Measurements from ENCODE around the gene IL1RL2.

Gene IL1RL2

DNA sequence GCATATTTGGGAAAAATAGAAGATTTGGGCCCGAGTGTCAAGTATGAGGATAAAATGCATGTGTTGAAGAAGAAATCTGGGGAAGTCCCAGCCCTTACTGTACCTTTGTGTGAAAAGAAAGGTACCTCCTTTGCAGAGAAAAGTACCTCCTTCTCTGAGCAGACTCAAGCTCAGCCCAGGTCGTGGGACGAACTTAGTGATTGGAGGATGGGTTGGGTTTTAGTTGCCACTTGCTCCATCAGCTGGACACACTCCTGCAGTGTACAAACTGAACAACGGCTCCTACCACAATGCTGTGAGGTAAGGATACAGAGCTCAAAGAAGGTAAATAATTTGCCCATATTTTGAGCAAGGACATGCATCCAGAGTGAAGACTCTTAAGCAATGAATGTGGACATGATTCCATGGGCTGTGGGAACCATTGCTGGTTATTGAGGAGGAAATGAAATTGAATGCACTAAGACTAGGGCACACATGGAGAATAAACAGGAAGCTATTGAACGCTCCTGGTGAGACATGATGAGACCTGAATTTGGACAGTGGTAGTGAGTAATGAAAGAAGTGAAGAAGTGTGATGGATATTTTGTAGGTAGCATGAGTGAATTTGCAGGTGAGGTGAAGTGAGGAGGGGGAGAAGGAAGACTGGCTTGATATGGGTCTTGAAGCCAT is 74.8 kb downstream of the IL1RL2 start:
- TF ChIP-seq, protein P1, sequence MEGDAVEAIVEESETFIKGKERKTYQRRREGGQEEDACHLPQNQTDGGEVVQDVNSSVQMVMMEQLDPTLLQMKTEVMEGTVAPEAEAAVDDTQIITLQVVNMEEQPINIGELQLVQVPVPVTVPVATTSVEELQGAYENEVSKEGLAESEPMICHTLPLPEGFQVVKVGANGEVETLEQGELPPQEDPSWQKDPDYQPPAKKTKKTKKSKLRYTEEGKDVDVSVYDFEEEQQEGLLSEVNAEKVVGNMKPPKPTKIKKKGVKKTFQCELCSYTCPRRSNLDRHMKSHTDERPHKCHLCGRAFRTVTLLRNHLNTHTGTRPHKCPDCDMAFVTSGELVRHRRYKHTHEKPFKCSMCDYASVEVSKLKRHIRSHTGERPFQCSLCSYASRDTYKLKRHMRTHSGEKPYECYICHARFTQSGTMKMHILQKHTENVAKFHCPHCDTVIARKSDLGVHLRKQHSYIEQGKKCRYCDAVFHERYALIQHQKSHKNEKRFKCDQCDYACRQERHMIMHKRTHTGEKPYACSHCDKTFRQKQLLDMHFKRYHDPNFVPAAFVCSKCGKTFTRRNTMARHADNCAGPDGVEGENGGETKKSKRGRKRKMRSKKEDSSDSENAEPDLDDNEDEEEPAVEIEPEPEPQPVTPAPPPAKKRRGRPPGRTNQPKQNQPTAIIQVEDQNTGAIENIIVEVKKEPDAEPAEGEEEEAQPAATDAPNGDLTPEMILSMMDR (conservative IDR thresholded peaks at IDR 0.05; ENCODE audit: low read length) = no peak
- H3K4me3 ChIP-seq (ENCODE audit: low read length) = no peak overlapping the region
- no peak for DNase-seq (ENCODE audit: low read depth)

- TF ChIP-seq, protein P1 (conservative IDR thresholded peaks at IDR 0.05; ENCODE audit: low read length) = no peak
- DNase-seq (ENCODE audit: low read depth) = peak; percentile 71
- no peak overlapping the region for H3K4me3 ChIP-seq (ENCODE audit: low read length)
These were observed 75.7 kb downstream of the IL1RL2 start for GRCh38 chr2:102262216-102263129.

GRCh38 chr2:102264952-102265351 is 78.1 kb downstream of the IL1RL2 start:
- TF ChIP-seq, protein P1 (conservative IDR thresholded peaks at IDR 0.05; ENCODE audit: low read length) = no peak
- no peak for DNase-seq (ENCODE audit: low read depth)

GRCh38 chr2:102266204-102266603 is 79.4 kb downstream of the IL1RL2 start:
- DNase-seq (ENCODE audit: low read depth) = peak; percentile 83
- H3K4me3 ChIP-seq (ENCODE audit: low read length) = no peak overlapping the region
- TF ChIP-seq, protein P1 (conservative IDR thresholded peaks at IDR 0.05; ENCODE audit: low read length) = no peak

More at GRCh38 chr2:102264952-102265351, 78.1 kb downstream of the IL1RL2 start:
- H3K4me3 ChIP-seq (ENCODE audit: low read length) = no peak overlapping the region

DNA sequence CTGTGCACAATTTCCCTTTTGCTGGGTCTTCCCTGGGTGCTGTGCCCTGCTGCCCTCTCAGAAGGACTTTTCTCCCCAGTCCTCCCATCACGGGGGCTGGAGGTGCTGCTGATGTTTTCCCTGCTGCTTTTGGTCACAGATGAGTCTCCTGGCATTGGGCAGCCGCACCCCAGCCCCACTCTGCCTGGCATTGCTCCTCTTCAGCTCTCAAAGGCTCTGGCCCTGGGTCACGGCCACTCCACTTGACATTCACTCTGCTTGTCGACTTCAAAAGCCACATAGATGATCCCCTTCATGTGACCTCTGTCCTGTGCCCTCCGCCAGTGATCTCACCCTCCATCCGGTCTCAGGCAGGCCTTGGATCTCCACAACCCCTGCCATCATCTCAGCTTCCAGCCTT is 81.0 kb downstream of the IL1RL2 start:
- DNase-seq (ENCODE audit: low read depth) = no peak
- no peak overlapping the region for H3K4me3 ChIP-seq (ENCODE audit: low read length)
- TF ChIP-seq, protein P1 (conservative IDR thresholded peaks at IDR 0.05; ENCODE audit: low read length) = no peak

GRCh38 chr2:102268510-102269199 is 81.8 kb downstream of the IL1RL2 start:
- no peak overlapping the region for H3K4me3 ChIP-seq (ENCODE audit: low read length)
- TF ChIP-seq, protein P1 (conservative IDR thresholded peaks at IDR 0.05; ENCODE audit: low read length) = no peak
- peak; percentile 94 for DNase-seq (ENCODE audit: low read depth)

Measured in AG10803 (cell line).